Thoracic aorta (tissue), 2 donors: ENCODE results near the gene HOXA6. TPM values are rescaled to one million over a fixed set of nuclear protein-coding genes. Genes with fewer than 3 reads are reported as not detected.

ENCODE experiments used
- ATAC-seq: fragments of 150-250 bp; one replicate; pipeline ENCODE4 v1.8.0; 2017; ENCODE audit warnings: low read depth; ENCODE audit not compliant: insufficient number of reproducible peaks, low FRiP score
- DNase-seq: peaks from one replicate; pipeline ENCODE4 v3.0.0-alpha.2; 2020; ENCODE audit warnings: low spot score
- H3K27ac ChIP-seq, 2 donors: fragments of 200-600 bp; sonication (generic); 1 replicate in 1 of 2; 2 replicates in 1 of 2; pipeline ENCODE4 v1.5.1; 2016; ENCODE audit warnings: mild to moderate bottlenecking in 2 of 2, moderate library complexity in 2 of 2
- H3K27me3 ChIP-seq: fragments of 200-600 bp; sonication (generic); replicated peaks from 2 replicates; pipeline ENCODE4 v1.6.0; 2016; ENCODE audit warnings: mild to moderate bottlenecking; ENCODE audit not compliant: insufficient read depth
- H3K36me3 ChIP-seq: fragments of 200-600 bp; sonication (generic); one replicate; pipeline ENCODE4 v1.5.1; 2016
- H3K4me1 ChIP-seq, 2 donors: fragments of 200-600 bp; sonication (generic); 1 replicate in 1 of 2; 2 replicates in 1 of 2; pipeline versions ENCODE4 v1.5.1 to v1.6.0; 2016; ENCODE audit warnings: low read depth in 2 of 2, mild to moderate bottlenecking in 1 of 2; ENCODE audit not compliant: control insufficient read depth in 1 of 2
- H3K4me3 ChIP-seq: fragments of 200-600 bp; sonication (generic); 2 replicates; pipeline ENCODE4 v1.5.1; 2016; ENCODE audit warnings: mild to moderate bottlenecking
- H3K9me3 ChIP-seq: fragments of 200-600 bp; sonication (generic); 2 replicates; pipeline ENCODE4 v1.5.1; 2016
- total RNA-seq, 2 donors: library from RNA; depleted of rRNA; stranded (reverse); fragments of >200 nt; gene quantifications; one replicate each; pipeline versions ENCODE4 v1.1.0 to v1.2.3, GENCODE V29; 2016
- TF ChIP-seq, protein P1 (sequence below): fragments of 200-600 bp; sonication (generic); IDR thresholded peaks from one replicate; pipeline ENCODE4 v1.5.1; 2019; ENCODE audit warnings: antibody characterized with exemption

The HOXA6 gene
- total RNA-seq, 2 donors from 2014 or later, result not detected

DNA sequence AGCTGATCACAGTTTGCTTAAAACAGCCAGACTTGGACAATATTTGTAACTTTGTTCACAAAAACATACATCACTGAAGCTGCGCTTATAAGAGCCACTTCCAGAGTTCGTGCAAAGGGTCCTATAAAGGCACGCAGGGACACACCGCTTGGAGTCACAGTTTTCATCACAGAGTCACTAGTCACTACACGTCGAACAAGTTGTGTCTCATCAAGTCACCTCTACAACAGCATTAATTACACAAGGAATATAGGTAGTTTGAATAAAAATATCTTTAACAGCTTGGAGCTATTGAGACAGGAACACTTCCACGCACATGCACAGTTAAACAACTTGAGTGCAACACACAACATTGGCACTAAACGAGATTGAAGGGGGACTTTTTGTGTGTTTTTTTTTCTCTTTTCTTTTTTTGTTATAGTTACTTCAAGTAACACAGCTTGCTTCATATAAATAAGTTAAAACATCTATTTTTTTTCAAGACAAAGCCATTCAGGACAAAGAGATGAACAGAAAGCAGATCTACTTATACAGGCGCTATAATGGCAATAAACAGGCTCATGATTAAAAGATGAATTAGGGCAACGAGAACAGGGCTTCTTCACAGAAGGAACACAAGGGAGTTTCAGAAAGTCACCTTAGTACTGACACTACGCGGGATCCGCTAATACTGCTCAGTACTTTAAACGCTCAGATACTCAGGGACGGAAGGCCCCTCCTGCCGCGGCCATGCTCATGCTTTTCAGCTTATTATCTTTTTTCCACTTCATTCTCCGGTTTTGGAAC is 6.2 kb downstream of the HOXA6 start:
- no peaks in the 10 kb centered on the region for H3K27me3 ChIP-seq
- TF ChIP-seq, protein P1, sequence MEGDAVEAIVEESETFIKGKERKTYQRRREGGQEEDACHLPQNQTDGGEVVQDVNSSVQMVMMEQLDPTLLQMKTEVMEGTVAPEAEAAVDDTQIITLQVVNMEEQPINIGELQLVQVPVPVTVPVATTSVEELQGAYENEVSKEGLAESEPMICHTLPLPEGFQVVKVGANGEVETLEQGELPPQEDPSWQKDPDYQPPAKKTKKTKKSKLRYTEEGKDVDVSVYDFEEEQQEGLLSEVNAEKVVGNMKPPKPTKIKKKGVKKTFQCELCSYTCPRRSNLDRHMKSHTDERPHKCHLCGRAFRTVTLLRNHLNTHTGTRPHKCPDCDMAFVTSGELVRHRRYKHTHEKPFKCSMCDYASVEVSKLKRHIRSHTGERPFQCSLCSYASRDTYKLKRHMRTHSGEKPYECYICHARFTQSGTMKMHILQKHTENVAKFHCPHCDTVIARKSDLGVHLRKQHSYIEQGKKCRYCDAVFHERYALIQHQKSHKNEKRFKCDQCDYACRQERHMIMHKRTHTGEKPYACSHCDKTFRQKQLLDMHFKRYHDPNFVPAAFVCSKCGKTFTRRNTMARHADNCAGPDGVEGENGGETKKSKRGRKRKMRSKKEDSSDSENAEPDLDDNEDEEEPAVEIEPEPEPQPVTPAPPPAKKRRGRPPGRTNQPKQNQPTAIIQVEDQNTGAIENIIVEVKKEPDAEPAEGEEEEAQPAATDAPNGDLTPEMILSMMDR, result no peak
- no peaks in the 10 kb centered on the region for H3K9me3 ChIP-seq
- peaks cover 5 to 26% of the 10 kb centered on the region in 2 donors for H3K4me1 ChIP-seq
- DNase-seq (no peak), ATAC-seq (no peak)
- peak overlapping the region; percentile 95 to 97 for H3K27ac ChIP-seq
- H3K36me3 ChIP-seq, result peaks cover 11% of the 10 kb centered on the region
- H3K4me3 ChIP-seq, result peak overlapping the region; percentile 84

DNA sequence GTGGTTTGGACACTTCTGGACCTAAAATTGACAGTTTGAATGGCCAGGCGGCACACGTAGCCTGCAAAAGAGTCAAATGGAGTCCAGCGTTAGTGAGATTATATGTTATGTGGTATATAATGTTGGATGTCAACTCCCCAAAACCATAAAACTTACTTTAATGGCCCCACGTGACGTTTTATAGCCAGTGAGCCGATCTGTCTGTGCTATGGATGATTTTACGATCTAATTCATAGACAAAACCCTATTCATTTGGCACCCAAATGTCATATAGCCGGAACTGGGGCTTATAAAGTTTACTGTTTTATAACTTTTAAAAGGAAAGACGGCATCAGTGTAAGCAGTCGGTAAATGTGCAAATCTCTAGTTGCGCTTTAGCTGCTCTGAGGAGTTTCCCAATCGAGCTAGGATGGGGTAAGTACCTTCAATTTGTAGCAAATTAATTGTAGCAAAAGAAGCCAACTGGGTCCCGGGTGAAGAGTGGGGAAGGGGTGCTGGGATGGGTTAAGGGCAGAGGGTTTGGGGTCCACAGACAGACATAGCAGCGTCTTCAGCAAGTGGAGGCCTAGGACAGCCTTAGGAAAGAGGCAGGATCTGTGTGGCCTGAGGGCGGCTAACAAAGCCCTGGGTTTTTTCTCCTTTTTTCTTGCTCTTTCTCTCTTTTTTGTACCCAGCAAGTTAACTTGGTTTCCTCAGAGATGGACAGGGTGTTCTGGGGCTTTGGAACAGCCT is 7.3 kb downstream of the HOXA6 start:
- H3K9me3 ChIP-seq, result no peaks in the 10 kb centered on the region
- peaks cover 9% of the 10 kb centered on the region for H3K36me3 ChIP-seq
- ATAC-seq, result no peak
- H3K27me3 ChIP-seq, result no peaks in the 10 kb centered on the region
- TF ChIP-seq, protein P1, result no peak
- H3K4me1 ChIP-seq, result peaks cover 7 to 33% of the 10 kb centered on the region in 2 donors
- DNase-seq, result no peak
- H3K27ac ChIP-seq, result peak overlapping the region; percentile 66 to 95
- H3K4me3 ChIP-seq, result peak overlapping the region; percentile 48

DNA sequence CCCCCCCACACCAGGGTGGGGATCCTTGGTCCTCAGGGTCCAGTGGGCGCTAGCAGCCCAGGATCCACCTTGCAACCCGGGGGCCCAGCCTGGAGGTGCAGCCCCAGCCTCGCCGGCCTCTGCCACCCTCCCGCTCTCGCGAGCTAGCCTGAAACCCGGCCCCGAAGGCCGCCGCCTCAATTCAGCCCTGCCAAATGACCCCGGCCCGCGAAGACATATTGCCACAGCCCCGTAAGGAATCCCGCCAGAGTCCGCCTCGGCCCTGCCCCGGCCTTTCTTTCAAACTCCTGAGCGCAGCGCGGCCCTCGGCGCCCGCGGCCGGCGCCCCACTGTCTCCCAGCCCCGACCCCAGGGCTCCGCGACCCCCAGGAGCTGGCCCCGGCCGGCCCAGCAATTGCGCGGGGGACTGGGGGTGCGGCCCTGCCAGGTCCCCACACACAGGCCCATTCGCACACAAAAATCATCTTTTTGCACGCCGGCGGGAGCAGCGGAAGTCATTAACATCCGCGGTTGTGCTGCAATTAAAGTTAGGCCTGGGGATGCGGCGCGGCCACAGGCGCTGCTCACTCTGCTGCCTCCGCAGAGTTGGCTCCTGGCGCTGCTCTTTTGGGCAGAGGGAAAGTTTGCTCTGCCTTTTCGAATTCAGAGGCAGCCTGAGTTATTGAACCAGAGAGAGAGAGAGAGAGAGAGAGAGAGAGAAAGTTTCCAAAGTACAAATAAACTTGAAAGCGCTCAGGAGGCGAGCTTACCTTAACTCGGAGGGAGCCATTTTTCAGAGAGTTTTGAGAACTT is 8.0 kb downstream of the HOXA6 start:
- Histone ChIP-seq H3K36me3 (peaks cover 3% of the 10 kb centered on the region), H3K27me3 (no peaks in the 10 kb centered on the region), H3K9me3 (no peaks in the 10 kb centered on the region), H3K27ac (peak overlapping the region; percentile 66 to 95), H3K4me3 (peak overlapping the region; percentile 48), H3K4me1 (peaks cover 7 to 33% of the 10 kb centered on the region in 2 donors)
- ATAC-seq, result no peak
- DNase-seq, result no peak
- TF ChIP-seq, protein P1, result no peak

DNA sequence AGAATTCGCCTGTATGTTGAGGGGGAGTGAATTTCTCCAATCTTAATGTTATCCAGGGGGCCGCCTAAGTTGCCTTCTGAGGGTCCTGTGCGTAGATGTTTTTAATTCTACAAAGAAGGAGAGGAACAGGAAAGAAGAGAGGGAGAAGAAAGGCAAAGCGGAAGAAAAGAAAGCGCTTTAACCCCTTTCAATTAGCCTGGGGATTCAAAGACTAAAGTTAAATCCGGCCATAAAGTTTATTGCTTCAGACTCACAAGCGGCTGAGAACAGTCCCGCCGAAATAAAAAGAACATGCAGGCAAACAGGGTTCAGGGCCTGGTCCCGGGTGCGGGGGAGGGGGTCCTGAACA is 8.6 kb downstream of the HOXA6 start:
- Histone ChIP-seq H3K4me1 (peaks cover 7 to 33% of the 10 kb centered on the region in 2 donors), H3K9me3 (no peaks in the 10 kb centered on the region), H3K27ac (peak overlapping the region; percentile 66 to 95), H3K4me3 (peak overlapping the region; percentile 48), H3K36me3 (peaks cover 3% of the 10 kb centered on the region), H3K27me3 (no peaks in the 10 kb centered on the region)
- DNase-seq, result no peak
- ATAC-seq, result no peak
- TF ChIP-seq, protein P1, result no peak

DNA sequence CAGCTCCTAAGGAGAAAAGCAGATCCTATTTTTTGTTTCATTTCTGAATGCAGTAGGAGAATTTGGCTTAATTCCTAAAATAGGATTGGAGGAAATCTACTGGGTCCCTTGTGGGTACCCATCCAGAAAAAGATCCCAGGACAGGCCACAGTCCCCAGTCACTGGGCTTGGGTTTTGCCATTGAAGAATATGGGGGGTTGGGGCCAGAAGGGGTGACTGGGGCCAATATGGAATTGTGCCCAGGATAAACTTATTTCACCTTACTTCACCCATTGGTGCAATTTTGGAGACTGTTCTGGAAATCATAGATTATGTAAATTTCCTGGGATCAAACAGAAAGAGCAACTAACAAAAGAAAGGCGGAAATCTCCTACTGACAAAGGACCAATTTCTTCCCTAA is 9.1 kb downstream of the HOXA6 start:
- H3K36me3 ChIP-seq, result peaks cover 3% of the 10 kb centered on the region
- no peak for DNase-seq
- no peaks in the 10 kb centered on the region for H3K9me3 ChIP-seq
- H3K4me3 ChIP-seq, result peak overlapping the region; percentile 48
- no peak for ATAC-seq
- no peaks in the 10 kb centered on the region for H3K27me3 ChIP-seq
- H3K4me1 ChIP-seq, result peaks cover 7 to 33% of the 10 kb centered on the region in 2 donors
- TF ChIP-seq, protein P1, result no peak
- H3K27ac ChIP-seq, result peak overlapping the region; percentile 66 to 95
